IMR-90 (cell line): ENCODE data around the gene POFUT1. TPM values are rescaled to one million over a fixed set of nuclear protein-coding genes. Genes with fewer than 3 reads are reported as not detected.

Experiments used
- ATAC-seq: fragments of 200-7000 bp; cut with Tn5 transposase; 2 replicates; pipeline ENCODE4 v1.9.1; 2020; ENCODE audit warnings: low read depth, mild to moderate bottlenecking, moderate library complexity
- BruUV-seq: library from RNA; stranded (reverse); fragments of 400-500 nt; replicated peaks from 2 replicates; lab custom pipeline; 2021; lab: Mats Ljungman, UMichigan
- CTCF ChIA-PET: fragments of 300-600 bp; formaldehyde crosslinking; extraction: SDS; loops from one replicate; lab custom pipeline; 2021; ENCODE audit warnings: antibody characterized with exemption; lab: Yijun Ruan, JAX
- POLR2A ChIA-PET: fragments of 300-600 bp; sonication (Branson Sonifier 250); formaldehyde crosslinking; loops from one replicate; lab custom pipeline; 2022; ENCODE audit warnings: antibody characterized with exemption; ENCODE audit not compliant: unreplicated experiment; lab: Charles Lee
- DNase-seq: peaks from one replicate; pipeline ENCODE4 v3.0.0; 2013
- H2AFZ ChIP-seq: replicated peaks from 2 replicates; pipeline ENCODE3; 2013; ENCODE audit warnings: low read length, mild to moderate bottlenecking; ENCODE audit not compliant: poor library complexity
- H2AK5ac ChIP-seq: 2 replicates; pipeline ENCODE4 v1.6.1; 2013; ENCODE audit warnings: low read depth, low read length, inconsistent platforms
- H2AK9ac ChIP-seq: replicated peaks from 2 replicates; pipeline ENCODE3; 2013; ENCODE audit warnings: mild to moderate bottlenecking, low read depth, low read length, moderate library complexity; ENCODE audit not compliant: poor library complexity
- H2BK120ac ChIP-seq: 2 replicates; pipeline ENCODE4 v1.6.1; 2013; ENCODE audit warnings: low read depth, low read length, inconsistent platforms
- H2BK15ac ChIP-seq: 3 replicates; pipeline ENCODE4 v1.6.1; 2013; ENCODE audit warnings: low read depth, low read length, inconsistent platforms
- H2BK20ac ChIP-seq: 2 replicates; pipeline ENCODE4 v1.6.1; 2013; ENCODE audit warnings: low read depth, mild to moderate bottlenecking, inconsistent platforms, low read length, moderate library complexity
- H2BK5ac ChIP-seq: 2 replicates; pipeline ENCODE4 v1.6.1; 2013; ENCODE audit warnings: mild to moderate bottlenecking, low read depth, low read length, inconsistent platforms; ENCODE audit not compliant: poor library complexity, severe bottlenecking
- H3K14ac ChIP-seq: replicated peaks from 2 replicates; pipeline ENCODE4 v1.6.1; 2013; ENCODE audit warnings: low read depth, low read length, inconsistent platforms
- H3K18ac ChIP-seq: 2 replicates; pipeline ENCODE4 v1.6.1; 2013; ENCODE audit warnings: low read depth, low read length, control low read depth
- H3K23ac ChIP-seq: 2 replicates; pipeline ENCODE4 v1.6.1; 2013; ENCODE audit warnings: low read depth, low read length, inconsistent platforms
- H3K27ac ChIP-seq: 2 replicates; pipeline ENCODE4 v1.5.1; 2013; ENCODE audit warnings: mild to moderate bottlenecking, control low read depth, low read length; ENCODE audit not compliant: insufficient read depth
- H3K27me3 ChIP-seq: 2 replicates; pipeline ENCODE4 v1.6.1; 2013; ENCODE audit warnings: low read length; ENCODE audit not compliant: control insufficient read depth, insufficient read depth
- H3K36me3 ChIP-seq: 2 replicates; pipeline ENCODE4 v1.6.1; 2013; ENCODE audit warnings: low read length, mixed read lengths; ENCODE audit not compliant: control insufficient read depth, insufficient read depth
- H3K4ac ChIP-seq: 2 replicates; pipeline ENCODE4 v1.6.1; 2013; ENCODE audit warnings: low read depth, low read length, inconsistent platforms
- H3K4me1 ChIP-seq: 2 replicates; pipeline ENCODE4 v1.6.1; 2013; ENCODE audit warnings: low read length, mixed read lengths; ENCODE audit not compliant: control insufficient read depth, insufficient read depth
- H3K4me2 ChIP-seq: 2 replicates; pipeline ENCODE4 v1.6.1; 2013; ENCODE audit warnings: low read depth, mild to moderate bottlenecking, control low read depth, low read length, moderate library complexity
- H3K4me3 ChIP-seq: 2 replicates; pipeline ENCODE4 v1.5.1; 2013; ENCODE audit warnings: low read depth, mild to moderate bottlenecking, control low read depth, low read length, moderate library complexity; ENCODE audit not compliant: insufficient read depth
- H3K56ac ChIP-seq: 2 replicates; pipeline ENCODE4 v1.6.1; 2013; ENCODE audit warnings: low read length, inconsistent platforms; ENCODE audit not compliant: insufficient read depth; ENCODE audit errors: extremely low read depth
- H3K79me1 ChIP-seq, 2 experiments: 2 replicates each; pipeline ENCODE4 v1.6.1; 2013; ENCODE audit warnings: low read length in 2 of 2, inconsistent platforms in 1 of 2, low read depth in 1 of 2
- H3K9ac ChIP-seq: 2 replicates; pipeline ENCODE4 v1.6.1; 2013; ENCODE audit warnings: low read depth, low read length, control low read depth
- H3K9me1 ChIP-seq: 2 replicates; pipeline ENCODE4 v1.6.1; 2013; ENCODE audit warnings: low read length, inconsistent platforms; ENCODE audit not compliant: insufficient read depth
- H3K9me3 ChIP-seq: 2 replicates; pipeline ENCODE4 v1.6.1; 2013; ENCODE audit warnings: low read length; ENCODE audit not compliant: control insufficient read depth, insufficient read depth
- H4K20me1 ChIP-seq: 2 replicates; pipeline ENCODE4 v1.6.1; 2013; ENCODE audit warnings: low read length, inconsistent platforms; ENCODE audit not compliant: insufficient read depth
- H4K5ac ChIP-seq: 2 replicates; pipeline ENCODE4 v1.6.1; 2013; ENCODE audit warnings: mild to moderate bottlenecking, low read depth, low read length, control low read depth
- H4K8ac ChIP-seq, 2 experiments: 2 replicates each; pipeline ENCODE4 v1.6.1; 2013; ENCODE audit warnings: low read depth in 2 of 2, low read length in 2 of 2, control low read depth in 1 of 2, inconsistent platforms in 1 of 2
- H4K91ac ChIP-seq: 2 replicates; pipeline ENCODE4 v1.6.1; 2013; ENCODE audit warnings: low read depth, low read length, inconsistent platforms; ENCODE audit not compliant: insufficient read depth
- CEBPB ChIP-seq: IDR thresholded peaks from 2 replicates; pipeline ENCODE4 v1.6.1; 2012; ENCODE audit warnings: low read depth, low read length, improper control_type of control experiment
- CHD1 ChIP-seq: IDR thresholded peaks from 2 replicates; pipeline ENCODE4 v1.6.1; 2012; ENCODE audit warnings: low read depth, low read length, improper control_type of control experiment
- ELK1 ChIP-seq: fragments of 150-350 bp; IDR thresholded peaks from 2 replicates; pipeline ENCODE4 v1.6.1; 2016; ENCODE audit warnings: low read depth, mild to moderate bottlenecking, low read length, moderate library complexity, borderline replicate concordance
- NFE2L2 ChIP-seq: fragments of 150-350 bp; IDR thresholded peaks from 2 replicates; pipeline ENCODE4 v1.6.1; 2016; ENCODE audit warnings: low read depth, mild to moderate bottlenecking, low read length
- RFX5 ChIP-seq: IDR thresholded peaks from 2 replicates; pipeline ENCODE4 v1.8.0; 2012; ENCODE audit warnings: low read depth, mild to moderate bottlenecking, low read length, moderate library complexity
- whole genome bisulfite sequencing, 2 experiments: methylation state at CpG; one replicate each; pipeline versions ENCODE4 v1.1.5 to v1.1.7; 2013; ENCODE audit warnings: missing lambda C conversion rate in 2 of 2; ENCODE audit not compliant: insufficient read length in 1 of 2; ENCODE audit errors: extremely low coverage in 2 of 2; 5-methylcytosine and 5-hydroxymethylcytosine counted together
- dilution Hi-C: fragments of 300-500 bp; cut with HindIII; formaldehyde crosslinking; loops from one replicate; pipeline ENCODE4 v1.14.3; 2018; ENCODE audit warnings: low sequenced_read_pairs; ENCODE audit not compliant: unreplicated experiment
- in situ Hi-C: fragments of 300-500 bp; cut with MboI; formaldehyde crosslinking; loops from 3 replicates; pipeline ENCODE4 v1.14.3; 2019; ENCODE audit warnings: low sequenced_read_pairs, inconsistent platforms, mixed read lengths
- intact Hi-C: fragments of 100-400 bp; cut with micrococcal nuclease; formaldehyde crosslinking; loops from 2 replicates; pipeline ENCODE4 v1.10.0; 2022
- polyA plus RNA-seq, 3 experiments: library from polyadenylated mRNA; depleted of rRNA; stranded (reverse); fragments of >200 nt; gene quantifications; 2 replicates each; pipeline ENCODE4 v1.2.3, GENCODE V29; 2012; ENCODE audit warnings: low replicate concordance in 1 of 3
- total RNA-seq: library from RNA; depleted of rRNA; stranded (reverse); fragments of >200 nt; gene quantifications from 2 replicates; pipeline ENCODE4 v1.2.3, GENCODE V29; 2012; rRNA removed

POFUT1 gene
- total and polyA plus RNA-seq, 2 of the 4 experiments (the other 2 are of a cell fraction) = 25.5 to 41.1 TPM

- no peak overlapping the region for H3K4me2 ChIP-seq
- H3K9me1 ChIP-seq = peaks cover 13% of the 10 kb centered on the region
- H2AK5ac ChIP-seq = no peak overlapping the region
- peaks cover 17% of the 10 kb centered on the region; the same call in 1 of the 2 replicates for H4K20me1 ChIP-seq
- H2BK5ac ChIP-seq = no peak overlapping the region
- H3K79me1 ChIP-seq = peaks cover 41 to 56% of the 10 kb centered on the region in 2 experiments
- intact Hi-C loops = no loop called here
- H3K9ac ChIP-seq = no peak overlapping the region
- H2BK20ac ChIP-seq = no peak overlapping the region
- no peak overlapping the region for H4K5ac ChIP-seq
- H3K27ac ChIP-seq = no peak overlapping the region
- no peak overlapping the region for H3K14ac ChIP-seq
- POLR2A ChIA-PET = no interaction called here
- no peaks in the 10 kb centered on the region for H3K36me3 ChIP-seq
- H3K4me3 ChIP-seq = no peak overlapping the region
- no peak overlapping the region for H4K8ac ChIP-seq
- no peak for TF ChIP-seq CHD1
- no peak for TF ChIP-seq ELK1
- TF ChIP-seq CEBPB = no peak
- no peak for TF ChIP-seq NFE2L2
- no peak for TF ChIP-seq RFX5
- H3K9me3 ChIP-seq = no peaks in the 10 kb centered on the region
- no peaks in the 10 kb centered on the region; the same call in 1 of the 2 replicates for H3K4me1 ChIP-seq
- H2BK15ac ChIP-seq = no peak overlapping the region
- H4K91ac ChIP-seq = no peak overlapping the region
- CTCF ChIA-PET = no interaction called here
- no peak overlapping the region for H2BK120ac ChIP-seq
- in situ Hi-C loops = no loop called here
- H3K23ac ChIP-seq = no peak overlapping the region
- dilution Hi-C loops = no loop called here
- no peak overlapping the region for H3K4ac ChIP-seq
- BruUV-seq = no TSS peak
- no peak overlapping the region for H3K56ac ChIP-seq
- no peak overlapping the region for H2AK9ac ChIP-seq
- no CpG with 5 or more reads among the region's 6 CpGs for WGBS, 2 experiments
- no peak overlapping the region for H3K18ac ChIP-seq
- H3K27me3 ChIP-seq = no peaks in the 10 kb centered on the region
- no peak overlapping the region for H2AFZ ChIP-seq
- DNase-seq = no peak
- ATAC-seq = no peak
Observed at GRCh38 chr20:32287231-32287638, 79.6 kb downstream of the POFUT1 start.

Other genes with a start within 250 kb of the POFUT1 start
- not detected in 2 replicates for gene XKR7, start 239.7 kb upstream of the POFUT1 start, total RNA-seq
- not detected in 2 replicates for gene XKR7, start 239.7 kb upstream of the POFUT1 start, polyA plus RNA-seq (2012; rRNA removed)
- gene CCM2L, start 197.4 kb upstream of the POFUT1 start, total RNA-seq = not detected in 2 replicates
- gene CCM2L, start 197.4 kb upstream of the POFUT1 start, polyA plus RNA-seq (2012; rRNA removed) = not detected in 2 replicates
- gene HCK, start 155.6 kb upstream of the POFUT1 start, total RNA-seq = not detected in 2 replicates
- gene HCK, start 155.6 kb upstream of the POFUT1 start, polyA plus RNA-seq (2012; rRNA removed) = not detected in 2 replicates
- 31.1 and 35.3 TPM in 2 replicates for gene TM9SF4, start 98.2 kb upstream of the POFUT1 start, total RNA-seq
- gene TM9SF4, start 98.2 kb upstream of the POFUT1 start, polyA plus RNA-seq (2012; rRNA removed) = 59.1 and 62.0 TPM in 2 replicates
- gene PLAGL2, start 137 bp upstream of the POFUT1 start, total RNA-seq = 2.9 and 3.1 TPM in 2 replicates
- 7.5 and 7.7 TPM in 2 replicates for gene PLAGL2, start 137 bp upstream of the POFUT1 start, polyA plus RNA-seq (2012; rRNA removed)
- gene KIF3B, start 69.8 kb downstream of the POFUT1 start, total RNA-seq = 25.3 and 28.1 TPM in 2 replicates
- 15.8 and 17.1 TPM in 2 replicates for gene KIF3B, start 69.8 kb downstream of the POFUT1 start, polyA plus RNA-seq (2012; rRNA removed)
- 29.9 and 33.3 TPM in 2 replicates for gene ASXL1, start 150.5 kb downstream of the POFUT1 start, total RNA-seq
- gene ASXL1, start 150.5 kb downstream of the POFUT1 start, polyA plus RNA-seq (2012; rRNA removed) = 35.2 and 37.1 TPM in 2 replicates